Body of pancreas (tissue), 4 donors: ENCODE results near the gene CDC42EP4.

Experiments
- POLR2A ChIP-seq, 3 donors: fragments of 450-650 bp; IDR thresholded peaks; one replicate each; pipeline ENCODE4 v1.6.1; 2016; ENCODE audit warnings: antibody characterized with exemption in 3 of 3, mild to moderate bottlenecking in 2 of 3
- TF ChIP-seq, protein P1 (sequence below), 7 experiments: fragments of 450-650 bp in 4 of 7; fragments of 200-600 bp in 3 of 7; sonication (generic) in 3 of 7; IDR thresholded peaks; one replicate each; pipeline ENCODE4 v1.5.1; 2016 to 2019; ENCODE audit warnings: antibody characterized with exemption in 7 of 7

DNA sequence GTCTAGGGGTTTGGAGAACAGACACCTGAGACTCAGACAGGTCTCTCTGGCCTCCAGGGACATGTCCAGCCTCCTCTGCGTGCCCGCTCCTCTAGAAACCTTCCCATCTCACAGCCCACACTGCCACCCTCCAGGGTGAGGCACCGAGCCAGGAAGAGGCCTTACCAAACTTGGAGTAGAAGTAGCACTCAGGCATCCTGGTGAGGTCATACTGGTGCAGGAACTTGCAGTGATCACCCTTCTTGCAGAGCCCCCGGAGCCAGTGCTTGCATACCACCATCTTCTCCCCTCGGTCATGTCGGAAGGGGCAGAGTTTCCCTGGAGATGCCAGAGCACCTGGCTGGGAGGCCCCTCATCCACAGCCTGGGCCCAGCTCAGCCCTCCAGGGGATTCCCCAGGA is 54.3 kb downstream of the CDC42EP4 start:
- TF ChIP-seq, protein P1, sequence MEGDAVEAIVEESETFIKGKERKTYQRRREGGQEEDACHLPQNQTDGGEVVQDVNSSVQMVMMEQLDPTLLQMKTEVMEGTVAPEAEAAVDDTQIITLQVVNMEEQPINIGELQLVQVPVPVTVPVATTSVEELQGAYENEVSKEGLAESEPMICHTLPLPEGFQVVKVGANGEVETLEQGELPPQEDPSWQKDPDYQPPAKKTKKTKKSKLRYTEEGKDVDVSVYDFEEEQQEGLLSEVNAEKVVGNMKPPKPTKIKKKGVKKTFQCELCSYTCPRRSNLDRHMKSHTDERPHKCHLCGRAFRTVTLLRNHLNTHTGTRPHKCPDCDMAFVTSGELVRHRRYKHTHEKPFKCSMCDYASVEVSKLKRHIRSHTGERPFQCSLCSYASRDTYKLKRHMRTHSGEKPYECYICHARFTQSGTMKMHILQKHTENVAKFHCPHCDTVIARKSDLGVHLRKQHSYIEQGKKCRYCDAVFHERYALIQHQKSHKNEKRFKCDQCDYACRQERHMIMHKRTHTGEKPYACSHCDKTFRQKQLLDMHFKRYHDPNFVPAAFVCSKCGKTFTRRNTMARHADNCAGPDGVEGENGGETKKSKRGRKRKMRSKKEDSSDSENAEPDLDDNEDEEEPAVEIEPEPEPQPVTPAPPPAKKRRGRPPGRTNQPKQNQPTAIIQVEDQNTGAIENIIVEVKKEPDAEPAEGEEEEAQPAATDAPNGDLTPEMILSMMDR (IDR thresholded peaks at IDR 0.05) = no peak
- TF ChIP-seq POLR2A (IDR thresholded peaks at IDR 0.05) = no peak
